ENCODE results near the gene ESRP2. TPM values are rescaled to one million over a fixed set of nuclear protein-coding genes. Genes with fewer than 3 reads are reported as not detected.

The ESRP2 gene
- total and polyA plus RNA-seq, 7 donors: under 0.01 to 50.0 (median 12.1) TPM; not detected in 1

- Histone ChIP-seq H3K27me3 (no peaks in the 10 kb centered on the region), H3K27ac (no peak overlapping the region), H3K4me1 (no peaks in the 10 kb centered on the region), H3K4me3 (no peak overlapping the region), H3K36me3 (peaks cover 4 to 81% (median 16%) of the 10 kb centered on the region in 4 donors), H3K9me3 (no peaks in the 10 kb centered on the region)
- TF ChIP-seq POLR2A (IDR thresholded peaks at IDR 0.05) (no peak), POLR2AphosphoS5 (IDR thresholded peaks at IDR 0.05) (no peak), EP300 (IDR thresholded peaks at IDR 0.05) (no peak)
- TF ChIP-seq, protein P1, sequence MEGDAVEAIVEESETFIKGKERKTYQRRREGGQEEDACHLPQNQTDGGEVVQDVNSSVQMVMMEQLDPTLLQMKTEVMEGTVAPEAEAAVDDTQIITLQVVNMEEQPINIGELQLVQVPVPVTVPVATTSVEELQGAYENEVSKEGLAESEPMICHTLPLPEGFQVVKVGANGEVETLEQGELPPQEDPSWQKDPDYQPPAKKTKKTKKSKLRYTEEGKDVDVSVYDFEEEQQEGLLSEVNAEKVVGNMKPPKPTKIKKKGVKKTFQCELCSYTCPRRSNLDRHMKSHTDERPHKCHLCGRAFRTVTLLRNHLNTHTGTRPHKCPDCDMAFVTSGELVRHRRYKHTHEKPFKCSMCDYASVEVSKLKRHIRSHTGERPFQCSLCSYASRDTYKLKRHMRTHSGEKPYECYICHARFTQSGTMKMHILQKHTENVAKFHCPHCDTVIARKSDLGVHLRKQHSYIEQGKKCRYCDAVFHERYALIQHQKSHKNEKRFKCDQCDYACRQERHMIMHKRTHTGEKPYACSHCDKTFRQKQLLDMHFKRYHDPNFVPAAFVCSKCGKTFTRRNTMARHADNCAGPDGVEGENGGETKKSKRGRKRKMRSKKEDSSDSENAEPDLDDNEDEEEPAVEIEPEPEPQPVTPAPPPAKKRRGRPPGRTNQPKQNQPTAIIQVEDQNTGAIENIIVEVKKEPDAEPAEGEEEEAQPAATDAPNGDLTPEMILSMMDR (IDR thresholded peaks at IDR 0.05): no peak
- intact Hi-C loops (cut with DNase I): no loop called here
- no peak for DNase-seq
- 95 to 97% methylated on average over 10 of the region's 10 CpGs for WGBS, 2 donors
These were observed 47.8 kb downstream of the ESRP2 start for GRCh38 chr16:68188170-68188569.

DNA sequence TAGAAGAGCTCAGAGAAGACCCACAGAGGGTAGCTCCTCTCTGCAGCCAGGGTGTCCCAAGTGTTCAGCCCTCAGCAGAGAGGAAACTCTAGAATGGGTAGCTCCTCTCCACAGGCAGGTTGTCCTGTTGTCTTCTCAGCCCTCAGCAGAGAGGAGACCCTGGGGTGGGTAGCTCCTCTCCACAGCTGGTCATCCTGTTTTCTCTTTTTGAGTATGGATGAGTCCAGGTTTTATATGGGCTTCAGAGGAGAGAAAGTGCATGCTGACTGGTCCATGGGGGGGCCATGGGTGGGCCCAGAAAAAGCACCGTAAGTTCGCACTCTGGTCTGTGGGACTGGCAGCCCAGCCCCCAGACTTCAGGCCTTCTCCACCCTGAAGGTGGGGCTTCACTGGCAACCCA is 48.4 kb downstream of the ESRP2 start:
- intact Hi-C loops (cut with DNase I): no loop called here
- Histone ChIP-seq H3K27me3 (no peaks in the 10 kb centered on the region), H3K27ac (no peak overlapping the region), H3K4me3 (no peak overlapping the region), H3K4me1 (no peaks in the 10 kb centered on the region), H3K36me3 (peaks cover 7 to 88% (median 19%) of the 10 kb centered on the region in 4 donors), H3K9me3 (no peaks in the 10 kb centered on the region)
- no peak for DNase-seq
- TF ChIP-seq, protein P1 (IDR thresholded peaks at IDR 0.05): no peak
- TF ChIP-seq EP300 (IDR thresholded peaks at IDR 0.05) (no peak), POLR2AphosphoS5 (IDR thresholded peaks at IDR 0.05) (no peak), POLR2A (IDR thresholded peaks at IDR 0.05) (no peak)
- 96% methylated on average over 2 of the region's 2 CpGs for WGBS, 2 donors

- intact Hi-C loops (cut with DNase I): no loop called here
- Histone ChIP-seq H3K27me3 (no peaks in the 10 kb centered on the region), H3K27ac (no peak overlapping the region), H3K4me1 (no peaks in the 10 kb centered on the region), H3K4me3 (no peak overlapping the region), H3K9me3 (no peaks in the 10 kb centered on the region), H3K36me3 (peaks cover 4 to 93% (median 19%) of the 10 kb centered on the region in 4 donors)
- TF ChIP-seq POLR2AphosphoS5 (IDR thresholded peaks at IDR 0.05): no peak
- TF ChIP-seq POLR2A (IDR thresholded peaks at IDR 0.05): no peak
- TF ChIP-seq EP300 (IDR thresholded peaks at IDR 0.05): no peak
- TF ChIP-seq, protein P1 (IDR thresholded peaks at IDR 0.05): no peak
- DNase-seq: no peak
- 98 to 99% methylated on average over 7 of the region's 7 CpGs for WGBS, 2 donors
These were observed 49.0 kb downstream of the ESRP2 start for GRCh38 chr16:68186877-68187276.

DNA sequence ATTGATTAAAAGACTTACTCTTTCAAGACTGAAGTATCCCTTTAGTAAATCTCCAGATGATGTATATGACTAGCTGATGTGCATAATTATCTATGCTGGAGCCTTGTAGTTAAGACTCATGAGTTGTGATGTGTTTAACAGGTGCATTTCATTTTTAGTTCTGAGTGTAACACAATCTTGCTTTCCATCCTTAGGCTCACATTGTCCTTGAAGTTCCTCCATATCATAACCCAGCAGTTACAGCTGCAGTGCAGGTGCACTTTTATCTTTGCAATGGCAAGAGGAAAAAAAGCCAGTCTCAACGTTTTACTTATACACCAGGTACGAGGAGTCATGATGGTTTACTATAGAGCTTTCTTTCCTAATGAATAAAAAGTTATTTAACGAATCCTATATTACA is 52.9 kb downstream of the ESRP2 start:
- no peaks in the 10 kb centered on the region for H3K4me1 ChIP-seq
- no peak overlapping the region for H3K27ac ChIP-seq
- WGBS, 2 donors: 77 to 83% methylated on average over 3 of the region's 3 CpGs
- TF ChIP-seq POLR2A (IDR thresholded peaks at IDR 0.05) (no peak), POLR2AphosphoS5 (IDR thresholded peaks at IDR 0.05) (no peak)
- intact Hi-C loops (cut with DNase I): no loop called here
- DNase-seq: no peak
- H3K27me3 ChIP-seq: no peaks in the 10 kb centered on the region
- no peak overlapping the region for H3K4me3 ChIP-seq
- H3K36me3 ChIP-seq: peaks cover 7 to 91% (median 12%) of the 10 kb centered on the region in 4 donors
- H3K9me3 ChIP-seq: no peaks in the 10 kb centered on the region

- 89 to 91% methylated on average over 4 of the region's 4 CpGs for whole genome bisulfite sequencing, 2 donors
- no peak for TF ChIP-seq EP300 (IDR thresholded peaks at IDR 0.05)
- TF ChIP-seq POLR2AphosphoS5 (IDR thresholded peaks at IDR 0.05): no peak
- no peak for TF ChIP-seq POLR2A (IDR thresholded peaks at IDR 0.05)
- TF ChIP-seq, protein P1 (IDR thresholded peaks at IDR 0.05): no peak
- no peaks in the 10 kb centered on the region for H3K9me3 ChIP-seq
- peaks cover 3 to 75% (median 12%) of the 10 kb centered on the region in 4 donors for H3K36me3 ChIP-seq
- H3K4me1 ChIP-seq: no peaks in the 10 kb centered on the region
- no peak overlapping the region for H3K4me3 ChIP-seq
- no peak overlapping the region for H3K27ac ChIP-seq
- intact Hi-C loops (cut with DNase I): no loop called here
- no peak for DNase-seq
- H3K27me3 ChIP-seq: no peaks in the 10 kb centered on the region
These were observed 56.1 kb downstream of the ESRP2 start for GRCh38 chr16:68179855-68180254.

All from sigmoid colon (tissue), 7 donors.